GM12878 (cell line): ENCODE results near the gene GPM6B. TPM values are rescaled to one million over a fixed set of nuclear protein-coding genes. Genes with fewer than 3 reads are reported as not detected.
A peak's percentile ranks its signal among the peaks of the same experiment; 100 is the strongest.

Source experiments
- ATAC-seq: fragments of 200-7000 bp; cut with Tn5 transposase; 3 replicates; pipeline ENCODE4 v1.9.1; 2020; ENCODE audit warnings: mild to moderate bottlenecking, moderate library complexity
- BruUV-seq: library from RNA; stranded (reverse); fragments of 400-500 nt; replicated peaks from 2 replicates; lab custom pipeline; 2021; lab: Mats Ljungman, UMichigan
- CTCF ChIA-PET: fragments of 300-600 bp; sonication (Branson Sonifier 250); formaldehyde crosslinking; extraction: SDS; loops from one replicate; lab custom pipeline; 2021; ENCODE audit warnings: inconsistent platforms; lab: Yijun Ruan, JAX
- POLR2A ChIA-PET: fragments of 350-600 bp; formaldehyde crosslinking; extraction: SDS; loops from one replicate; lab custom pipeline; 2021; ENCODE audit warnings: inconsistent platforms; lab: Charles Lee
- RAD21 ChIA-PET: fragments of 300-600 bp; sonication (Branson Sonifier 250); formaldehyde crosslinking; loops from one replicate; lab custom pipeline; 2023; ENCODE audit warnings: antibody characterized with exemption; ENCODE audit not compliant: unreplicated experiment; lab: Charles Lee
- SMC1A ChIA-PET: fragments of 300-600 bp; sonication (Branson Sonifier 250); formaldehyde crosslinking; loops from one replicate; lab custom pipeline; 2023; ENCODE audit not compliant: unreplicated experiment, uncharacterized antibody; lab: Charles Lee
- DNase-seq: peaks from one replicate; pipeline ENCODE4 v3.0.0-alpha.2; 2011; ENCODE audit warnings: low read depth, low spot score
- FAIRE-seq: peaks from 3 replicates; lab custom pipeline; 2011; peaks lifted over from hg19 to GRCh38; lab: Jason Lieb, UNC
- H2AFZ ChIP-seq: 2 replicates; pipeline ENCODE4 v1.6.0; 2011; ENCODE audit warnings: low read depth, low read length, control low read depth; ENCODE audit not compliant: control insufficient read depth
- H3K27ac ChIP-seq: 2 replicates; pipeline ENCODE4 v1.5.1; 2011; ENCODE audit warnings: control low read depth; ENCODE audit not compliant: control insufficient read depth, insufficient read depth
- H3K27me3 ChIP-seq, 2 experiments: replicated peaks in 1 of 2; 2 replicates each; pipeline versions ENCODE4 v1.6.0 to v1.6.1; 2011; ENCODE audit warnings: low read length in 1 of 2; ENCODE audit not compliant: control insufficient read depth in 2 of 2, insufficient read depth in 2 of 2
- H3K36me3 ChIP-seq, 2 experiments: 2 replicates each; pipeline ENCODE4 v1.5.1; 2011; ENCODE audit warnings: low read length in 1 of 2; ENCODE audit not compliant: control insufficient read depth in 2 of 2, insufficient read depth in 2 of 2
- H3K4me1 ChIP-seq: 2 replicates; pipeline ENCODE4 v1.6.1; 2011; ENCODE audit warnings: mild to moderate bottlenecking, low read length, moderate library complexity, mixed read lengths; ENCODE audit not compliant: control insufficient read depth, insufficient read depth
- H3K4me2 ChIP-seq: 2 replicates; pipeline ENCODE4 v1.6.0; 2011; ENCODE audit warnings: control low read depth; ENCODE audit not compliant: control insufficient read depth, insufficient read depth
- H3K4me3 ChIP-seq: fragments of 200-600 bp; sonication (generic); 2 replicates; pipeline ENCODE4 v1.5.1; 2016
- H3K79me2 ChIP-seq: 2 replicates; pipeline ENCODE4 v1.6.0; 2011; ENCODE audit warnings: low read length; ENCODE audit not compliant: control insufficient read depth, insufficient read depth
- H3K9ac ChIP-seq: 2 replicates; pipeline ENCODE4 v1.8.0; 2011; ENCODE audit warnings: low read length, control low read depth, mixed read lengths; ENCODE audit not compliant: control insufficient read depth, insufficient read depth
- H3K9me3 ChIP-seq: replicated peaks from 3 replicates; pipeline ENCODE4 v1.5.1; 2011; ENCODE audit warnings: mild to moderate bottlenecking, low read length; ENCODE audit not compliant: control insufficient read depth, insufficient read depth
- H4K20me1 ChIP-seq: 2 replicates; pipeline ENCODE4 v1.6.0; 2011; ENCODE audit not compliant: control insufficient read depth, insufficient read depth
- BCL11A ChIP-seq: IDR thresholded peaks from 2 replicates; pipeline ENCODE4 v1.6.1; 2011; ENCODE audit warnings: low read depth, low read length
- BHLHE40 ChIP-seq, 2 experiments: fragments of 450-650 bp in 1 of 2; IDR thresholded peaks; 2 replicates each; pipeline ENCODE4 v1.6.1; 2011 to 2017; ENCODE audit warnings: low read depth in 2 of 2, borderline replicate concordance in 1 of 2, improper control_type of control experiment in 1 of 2, low read length in 1 of 2, mild to moderate bottlenecking in 1 of 2
- CBFB ChIP-seq: IDR thresholded peaks from 2 replicates; pipeline ENCODE4 v1.6.1; 2016; ENCODE audit warnings: antibody characterized with exemption, low read depth
- ESRRA ChIP-seq: IDR thresholded peaks from 2 replicates; pipeline ENCODE4 v1.6.1; 2012; ENCODE audit warnings: mild to moderate bottlenecking, low read length, improper control_type of control experiment
- HDAC2 ChIP-seq: fragments of 200-600 bp; sonication (generic); IDR thresholded peaks from 2 replicates; pipeline ENCODE4 v1.6.1; 2017
- HDGF ChIP-seq: fragments of 450-650 bp; IDR thresholded peaks from 2 replicates; pipeline ENCODE4 v1.6.1; 2016; ENCODE audit warnings: antibody characterized with exemption
- MTA3 ChIP-seq: IDR thresholded peaks from 2 replicates; pipeline ENCODE4 v1.6.1; 2012; ENCODE audit warnings: low read length, inconsistent platforms, borderline replicate concordance
- NR2F1 ChIP-seq: fragments of 450-650 bp; conservative IDR thresholded peaks from 2 replicates; pipeline ENCODE4 v1.6.1; 2017; ENCODE audit warnings: mild to moderate bottlenecking
- PKNOX1 ChIP-seq: fragments of 450-650 bp; IDR thresholded peaks from 2 replicates; pipeline ENCODE4 v1.6.1; 2016; ENCODE audit warnings: mild to moderate bottlenecking
- RCOR1 ChIP-seq: conservative IDR thresholded peaks from 2 replicates; pipeline ENCODE4 v1.6.1; 2012; ENCODE audit warnings: low read depth, low read length, improper control_type of control experiment
- SIN3A ChIP-seq: IDR thresholded peaks from 2 replicates; pipeline ENCODE4 v1.6.1; 2012; ENCODE audit warnings: low read depth, low read length, improper control_type of control experiment
- SRF ChIP-seq, 2 experiments: IDR thresholded peaks; 2 replicates each; pipeline ENCODE4 v1.6.1; 2011; ENCODE audit warnings: low read depth in 2 of 2, low read length in 2 of 2, mild to moderate bottlenecking in 1 of 2, moderate library complexity in 1 of 2
- TBL1XR1 ChIP-seq: IDR thresholded peaks from 2 replicates; pipeline ENCODE4 v1.6.1; 2012; ENCODE audit warnings: low read depth, low read length, improper control_type of control experiment
- WGBS: methylation state at CpG from one replicate; pipeline ENCODE4 v1.1.6; 2016; ENCODE audit warnings: low lambda C conversion rate; ENCODE audit not compliant: insufficient replicate concordance, insufficient coverage; ENCODE audit errors: missing lambda C conversion rate; 5-methylcytosine and 5-hydroxymethylcytosine counted together
- in situ Hi-C: fragments of 300-500 bp; cut with MboI; formaldehyde crosslinking; loops from 9 replicates; pipeline ENCODE4 v1.14.3; 2018; ENCODE audit warnings: mixed read lengths
- intact Hi-C: fragments of 100-400 bp; cut with micrococcal nuclease; formaldehyde crosslinking; loops from one replicate; pipeline ENCODE4 v1.14.2; 2022; ENCODE audit not compliant: unreplicated experiment
- polyA plus RNA-seq, 11 experiments: library from polyadenylated mRNA; depleted of rRNA in 4 of 11; unstranded in 6 of 11; stranded (reverse) in 5 of 11; fragments of >200 nt; fragmentation: Nextera tagmentation in 4 of 11; fragmentation: Illumina TruSeq in 1 of 11; extraction: Ambion mirVana in 4 of 11; extraction: Trizol in 1 of 11; gene quantifications; 1 replicate in 1 of 11; 2 replicates in 10 of 11; pipeline versions ENCODE4 v1.2.1 to v1.2.3, GENCODE V29; 2011 to 2016; ENCODE audit warnings: inconsistent platforms in 2 of 11, missing spikeins in 2 of 11, low read depth in 1 of 11
- total RNA-seq, 4 experiments: library from RNA; depleted of rRNA in 3 of 4; stranded (reverse); fragments of >200 nt in 3 of 4; fragmentation: Illumina TruSeq in 1 of 4; extraction: Trizol in 1 of 4; gene quantifications; 2 replicates each; pipeline versions ENCODE4 v1.2.1 to v1.2.3, GENCODE V29; 2013 to 2021
- TF ChIP-seq, protein P1 (sequence below): fragments of 450-650 bp; IDR thresholded peaks from 2 replicates; pipeline ENCODE4 v1.6.1; 2017; ENCODE audit warnings: mild to moderate bottlenecking, moderate library complexity

Gene GPM6B
- total and polyA plus RNA-seq, 10 of the 15 experiments (the other 5 are each of a cell fraction or from before 2014, with no cell fraction given) = 0.01 to 2.6 (median 0.37) TPM; not detected in 2

GRCh38 chrX:13829983-13830382 lies 13.1 kb upstream of the GPM6B start:
- WGBS = 2% methylated on average over 5 of the region's 5 CpGs
- CTCF ChIA-PET = no interaction called here
- SMC1A ChIA-PET = interaction anchor here (1.2 to 1.5 kb wide), 3 partner anchors 13 to 80 kb away, joined by 3 to 6 read pairs (median 5); no protein-coding TSS in a partner anchor

DNA sequence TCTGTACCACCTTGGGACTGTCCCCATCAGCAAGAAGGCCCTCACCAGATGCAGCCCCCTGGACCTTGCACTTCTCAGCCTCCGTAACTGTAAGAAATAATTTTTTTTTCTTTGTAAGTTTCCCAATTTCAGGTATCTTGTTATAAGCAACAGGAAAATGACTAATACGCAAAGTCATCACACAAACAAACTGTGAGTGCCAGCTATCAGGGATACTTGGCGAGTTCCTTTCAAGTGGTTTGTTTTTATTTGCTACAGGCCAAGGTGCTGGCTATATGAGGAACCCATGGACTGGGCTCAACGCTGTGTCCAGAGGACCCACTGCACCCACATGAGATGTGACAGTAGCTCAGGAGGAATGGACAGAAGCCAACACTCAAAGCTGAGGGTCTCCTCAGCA lies 11.5 kb upstream of the GPM6B start:
- ChIA-PET POLR2A (no interaction called here), CTCF (no interaction called here), SMC1A (interaction anchor here (0.7 to 1.0 kb wide), 2 partner anchors 8 to 17 kb away, joined by 3 read pairs; no protein-coding TSS in a partner anchor), RAD21 (no interaction called here)
- no peaks in the 10 kb centered on the region for H4K20me1 ChIP-seq
- H2AFZ ChIP-seq = no peak overlapping the region
- BruUV-seq = no TSS peak
- no peaks in the 10 kb centered on the region for H3K36me3 ChIP-seq
- FAIRE-seq (no peak), DNase-seq (no peak), ATAC-seq (no peak)
- in situ Hi-C loops (no loop called here), intact Hi-C loops (no loop called here)
- H3K4me3 ChIP-seq = no peak overlapping the region
- no peak overlapping the region for H3K27ac ChIP-seq
- H3K79me2 ChIP-seq = no peaks in the 10 kb centered on the region
- no peak overlapping the region for H3K9ac ChIP-seq
- H3K27me3 ChIP-seq = no peaks in the 10 kb centered on the region
- no peaks in the 10 kb centered on the region; the same call in 2 of the 3 replicates for H3K9me3 ChIP-seq
- H3K4me2 ChIP-seq = no peak overlapping the region
- WGBS = 59% methylated on average over 4 of the region's 4 CpGs
- no peaks in the 10 kb centered on the region; the same call in 1 of the 2 replicates for H3K4me1 ChIP-seq
- TF ChIP-seq PKNOX1 = no peak
- TF ChIP-seq SIN3A = no peak
- no peak for TF ChIP-seq HDGF
- no peak for TF ChIP-seq CBFB
- no peak for TF ChIP-seq TBL1XR1
- no peak for TF ChIP-seq NR2F1
- TF ChIP-seq ESRRA = no peak
- no peak for TF ChIP-seq MTA3
- TF ChIP-seq BCL11A = no peak
- TF ChIP-seq SRF (IDR thresholded peaks at IDR 0.05; ENCODE audit: low read depth in 2 of 2, low read length in 2 of 2) = no peak
- TF ChIP-seq RCOR1 = no peak
- TF ChIP-seq, protein P1, sequence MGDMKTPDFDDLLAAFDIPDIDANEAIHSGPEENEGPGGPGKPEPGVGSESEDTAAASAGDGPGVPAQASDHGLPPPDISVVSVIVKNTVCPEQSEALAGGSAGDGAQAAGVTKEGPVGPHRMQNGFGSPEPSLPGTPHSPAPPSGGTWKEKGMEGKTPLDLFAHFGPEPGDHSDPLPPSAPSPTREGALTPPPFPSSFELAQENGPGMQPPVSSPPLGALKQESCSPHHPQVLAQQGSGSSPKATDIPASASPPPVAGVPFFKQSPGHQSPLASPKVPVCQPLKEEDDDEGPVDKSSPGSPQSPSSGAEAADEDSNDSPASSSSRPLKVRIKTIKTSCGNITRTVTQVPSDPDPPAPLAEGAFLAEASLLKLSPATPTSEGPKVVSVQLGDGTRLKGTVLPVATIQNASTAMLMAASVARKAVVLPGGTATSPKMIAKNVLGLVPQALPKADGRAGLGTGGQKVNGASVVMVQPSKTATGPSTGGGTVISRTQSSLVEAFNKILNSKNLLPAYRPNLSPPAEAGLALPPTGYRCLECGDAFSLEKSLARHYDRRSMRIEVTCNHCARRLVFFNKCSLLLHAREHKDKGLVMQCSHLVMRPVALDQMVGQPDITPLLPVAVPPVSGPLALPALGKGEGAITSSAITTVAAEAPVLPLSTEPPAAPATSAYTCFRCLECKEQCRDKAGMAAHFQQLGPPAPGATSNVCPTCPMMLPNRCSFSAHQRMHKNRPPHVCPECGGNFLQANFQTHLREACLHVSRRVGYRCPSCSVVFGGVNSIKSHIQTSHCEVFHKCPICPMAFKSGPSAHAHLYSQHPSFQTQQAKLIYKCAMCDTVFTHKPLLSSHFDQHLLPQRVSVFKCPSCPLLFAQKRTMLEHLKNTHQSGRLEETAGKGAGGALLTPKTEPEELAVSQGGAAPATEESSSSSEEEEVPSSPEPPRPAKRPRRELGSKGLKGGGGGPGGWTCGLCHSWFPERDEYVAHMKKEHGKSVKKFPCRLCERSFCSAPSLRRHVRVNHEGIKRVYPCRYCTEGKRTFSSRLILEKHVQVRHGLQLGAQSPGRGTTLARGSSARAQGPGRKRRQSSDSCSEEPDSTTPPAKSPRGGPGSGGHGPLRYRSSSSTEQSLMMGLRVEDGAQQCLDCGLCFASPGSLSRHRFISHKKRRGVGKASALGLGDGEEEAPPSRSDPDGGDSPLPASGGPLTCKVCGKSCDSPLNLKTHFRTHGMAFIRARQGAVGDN = no peak

More at GRCh38 chrX:13829983-13830382, 13.1 kb upstream of the GPM6B start:
- no TSS peak for BruUV-seq
- Histone ChIP-seq H4K20me1 (no peaks in the 10 kb centered on the region), H3K27ac (no peak overlapping the region), H3K79me2 (no peaks in the 10 kb centered on the region), H3K27me3 (no peaks in the 10 kb centered on the region; a peak in 1 of 4 replicates), H3K4me1 (no peaks in the 10 kb centered on the region; the same call in 1 of the 2 replicates), H3K36me3 (no peaks in the 10 kb centered on the region), H3K4me2 (no peak overlapping the region), H2AFZ (no peak overlapping the region), H3K9me3 (no peaks in the 10 kb centered on the region; the same call in 2 of the 3 replicates), H3K4me3 (no peak overlapping the region), H3K9ac (no peak overlapping the region)
- in situ Hi-C loops (no loop called here), intact Hi-C loops (no loop called here)
- RAD21 ChIA-PET = interaction anchor here (1.2 kb wide), 1 partner anchor 78 kb away, joined by 3 read pairs; no protein-coding TSS in a partner anchor
- POLR2A ChIA-PET = interaction anchor here (0.6 kb wide), 1 partner anchor 15 kb away, joined by 3 read pairs; no protein-coding TSS in a partner anchor
- DNase-seq = no peak
- TF ChIP-seq SRF (IDR thresholded peaks at IDR 0.05; ENCODE audit: low read depth in 2 of 2, low read length in 2 of 2) = no peak
- TF ChIP-seq HDAC2 = no peak
- TF ChIP-seq BHLHE40 (IDR thresholded peaks at IDR 0.05; ENCODE audit: borderline replicate concordance in 1 of 2, low read depth in 2 of 2, low read length in 1 of 2) = 0 out of 4 replicates have a peak, but pooled peaks of 1 of the 2 experiments have one; percentile 8
- FAIRE-seq = peak; percentile 65
- ATAC-seq = peak; percentile 24; the same call in 1 of the 3 replicates
